T-helper 9 cell (primary cell): Measurements from ENCODE around the gene MLLT1.
"Not testable (repeated sequence)": the region's sequence is repeated elsewhere in the genome, so short reads cannot be mapped to it uniquely, and the experiment has no call there.

Experiments
- DNase-seq: peaks from one replicate; pipeline ENCODE4 v3.0.0-alpha.2; 2020
- total RNA-seq, 2 donors: gene quantifications; one replicate each; lab custom pipeline; 2026; lab: John Stamatoyannopoulos, UW

The MLLT1 gene
- 29.2 to 47.7 reads per million in 2 donors for total RNA-seq

GRCh38 chr19:6279931-6280591, at the start of gene MLLT1:
MLLT1 (minus strand) TSS chr19:6279975; CDS start chr19:6279784, 191 bp downstream.
- DNase-seq: peak; percentile 91

- no peak for DNase-seq
These were observed 47.0 kb upstream of the MLLT1 start for GRCh38 chr19:6326815-6327214.

- DNase-seq: no peak
These were observed 45.8 kb upstream of the MLLT1 start for GRCh38 chr19:6325614-6326013.

- no peak for DNase-seq
These were observed 45.0 kb upstream of the MLLT1 start for GRCh38 chr19:6324757-6325156.

GRCh38 chr19:6322284-6322683, 42.5 kb upstream of the MLLT1 start:
- no peak for DNase-seq

GRCh38 chr19:6319376-6319775, 39.6 kb upstream of the MLLT1 start:
- DNase-seq: no peak

- no peak for DNase-seq
These were observed 39.0 kb upstream of the MLLT1 start for GRCh38 chr19:6318772-6319171.

- DNase-seq: not testable (repeated sequence)
These were observed 35.9 kb upstream of the MLLT1 start for GRCh38 chr19:6315646-6316045.

- DNase-seq: no peak
These were observed 33.7 kb upstream of the MLLT1 start for GRCh38 chr19:6313398-6313969.

- no peak for DNase-seq
These were observed 32.2 kb upstream of the MLLT1 start for GRCh38 chr19:6312018-6312417.

GRCh38 chr19:6298413-6298812, 18.6 kb upstream of the MLLT1 start:
- no peak for DNase-seq

- DNase-seq: no peak
These were observed 17.4 kb upstream of the MLLT1 start for GRCh38 chr19:6297202-6297601.

- DNase-seq: no peak
These were observed 12.2 kb upstream of the MLLT1 start for GRCh38 chr19:6292006-6292405.

- no peak for DNase-seq
These were observed 9.0 kb upstream of the MLLT1 start for GRCh38 chr19:6288737-6289136.

- no peak for DNase-seq
These were observed 7.6 kb upstream of the MLLT1 start for GRCh38 chr19:6287269-6287885.

GRCh38 chr19:6286676-6287075, 6.9 kb upstream of the MLLT1 start:
- DNase-seq: no peak

GRCh38 chr19:6282393-6282792, 2.6 kb upstream of the MLLT1 start:
- not testable (repeated sequence) for DNase-seq

GRCh38 chr19:6279620-6279930, 200 bp downstream of the MLLT1 start:
- DNase-seq: no peak

- no peak for DNase-seq
These were observed 795 bp downstream of the MLLT1 start for GRCh38 chr19:6278740-6279619.

- no peak for DNase-seq
These were observed 1.7 kb downstream of the MLLT1 start for GRCh38 chr19:6278051-6278450.

GRCh38 chr19:6276447-6276846, 3.3 kb downstream of the MLLT1 start:
- no peak for DNase-seq

GRCh38 chr19:6275170-6275744, 4.5 kb downstream of the MLLT1 start:
- no peak for DNase-seq

- no peak for DNase-seq
These were observed 5.0 kb downstream of the MLLT1 start for GRCh38 chr19:6274756-6275155.
